HG03097 (cell line): Measurements from ENCODE around the gene IL17RB.

Source experiments
- ATAC-seq: cut with Tn5 transposase; IDR thresholded peaks from one replicate; pipeline ENCODE4 v1.9.1; 2021; ENCODE audit not compliant: unreplicated experiment, low FRiP score

The IL17RB gene

GRCh38 chr3:53846134-53846850 lies at the start of gene IL17RB, which contains the start of gene CHDH:
IL17RB (plus strand) TSS chr3:53846568; CDS start chr3:53846589, 21 bp downstream.
CHDH (minus strand) TSS chr3:53846419; CDS start chr3:53824008, 22,411 bp downstream.
- ATAC-seq: no peak

DNA sequence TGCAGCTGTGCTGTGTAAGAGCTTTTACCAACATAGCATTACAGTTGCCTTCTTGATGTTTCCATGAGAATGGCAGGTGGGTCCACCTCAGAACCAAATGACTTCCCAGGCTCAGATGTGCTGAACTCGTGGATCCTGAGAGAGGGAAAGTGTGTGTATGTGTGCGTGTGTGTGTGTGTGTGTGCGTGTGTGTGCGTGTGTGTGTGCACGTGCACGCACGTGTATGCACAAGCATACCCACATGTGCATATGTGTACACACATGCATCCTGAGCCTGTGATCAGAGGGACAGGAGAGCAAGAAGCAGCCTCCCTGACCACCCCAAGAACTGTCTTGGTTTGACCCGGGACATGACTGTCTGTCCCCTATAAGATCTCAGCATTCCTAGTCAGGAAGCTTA lies 48.2 kb upstream of the IL17RB start:
- no peak for ATAC-seq

DNA sequence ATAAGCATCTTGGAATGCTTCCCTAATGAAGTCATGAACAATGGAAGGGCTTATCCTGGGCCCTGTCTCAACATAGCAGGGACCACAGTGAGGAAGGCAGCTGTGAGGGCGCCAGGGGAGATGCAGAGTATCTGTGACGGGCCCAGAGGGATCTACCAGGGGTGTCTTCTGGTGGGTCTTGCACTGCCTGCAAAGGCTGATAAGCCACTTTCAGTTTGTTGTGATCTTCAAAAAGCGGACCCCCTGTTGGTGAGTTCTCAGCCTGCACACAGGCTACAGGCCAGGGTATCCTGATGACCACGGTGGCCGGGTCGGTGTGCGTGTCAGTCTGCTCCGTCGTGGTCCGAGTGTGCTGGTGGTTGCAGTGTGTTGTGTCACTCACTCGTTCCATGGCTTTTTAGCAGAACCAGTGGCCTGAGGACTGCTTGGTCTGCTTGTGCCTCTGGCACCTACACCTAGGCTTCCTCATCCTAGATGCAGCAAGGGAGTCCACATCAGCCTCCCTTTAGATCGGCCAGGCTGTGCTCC lies 47.0 kb upstream of the IL17RB start:
- no peak for ATAC-seq

DNA sequence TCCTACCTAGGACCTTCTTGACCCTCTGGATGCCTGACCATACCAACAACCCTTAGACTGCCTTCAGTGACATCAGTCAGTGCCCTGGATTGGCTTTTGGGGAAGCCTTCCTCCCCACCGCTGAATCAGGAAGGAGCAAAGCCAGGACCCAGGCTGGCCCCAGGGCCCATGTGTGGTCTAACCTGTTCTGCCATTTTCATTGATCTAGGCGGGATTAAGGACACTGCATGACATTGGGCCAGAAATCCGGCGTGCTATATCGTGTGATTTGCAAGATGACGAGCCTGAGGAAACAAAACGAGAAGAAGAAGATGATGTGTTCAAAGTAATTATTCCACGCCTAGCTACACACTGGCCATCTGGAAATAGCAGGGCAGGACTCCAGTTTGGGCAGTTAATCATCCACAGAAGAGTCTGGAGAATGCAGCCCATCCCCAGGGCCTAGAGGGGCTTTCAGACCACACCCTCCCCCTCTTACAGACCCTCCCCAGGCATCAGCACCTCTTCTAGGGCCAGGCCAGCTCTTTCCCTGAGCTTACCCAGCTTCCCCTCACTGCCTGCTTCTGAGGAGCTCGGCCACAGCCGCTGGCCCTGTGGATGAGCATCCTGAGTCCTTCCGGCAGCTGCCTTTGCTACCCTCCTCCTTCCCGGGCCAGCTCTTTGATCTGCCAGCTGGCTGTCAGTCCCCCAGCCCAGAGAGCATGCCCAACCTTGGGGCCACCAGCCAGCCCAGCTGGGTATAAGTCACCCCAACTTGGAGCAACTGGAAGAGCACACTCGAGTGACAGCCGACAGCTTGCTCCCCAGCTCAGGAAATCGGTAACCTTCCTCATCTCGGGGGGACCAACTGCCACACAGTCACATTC lies 46.1 kb upstream of the IL17RB start:
- ATAC-seq: no peak

DNA sequence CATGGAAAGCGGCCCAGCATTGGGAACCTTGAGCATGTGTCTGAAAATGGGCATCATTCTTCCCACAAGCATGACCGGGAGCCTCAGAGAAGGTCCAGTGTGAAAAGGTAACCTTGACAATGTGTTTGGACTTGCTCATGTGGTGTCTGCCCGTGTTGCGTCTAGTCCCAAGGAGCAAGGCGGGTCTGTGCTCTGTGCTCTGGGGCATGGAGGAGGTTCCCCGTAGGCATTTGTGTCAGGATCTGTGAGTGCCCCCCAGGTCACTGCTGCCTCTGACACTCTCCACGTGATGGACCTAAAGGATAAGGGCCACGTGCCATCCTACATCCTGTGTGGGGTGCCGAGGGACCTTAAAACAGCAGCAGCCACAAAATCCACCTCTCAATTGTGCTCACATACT lies 45.0 kb upstream of the IL17RB start:
- no peak for ATAC-seq

GRCh38 chr3:53802256-53802880 lies 44.0 kb upstream of the IL17RB start:
- ATAC-seq: no peak

- no peak for ATAC-seq
Observed at GRCh38 chr3:53803124-53803815, 43.1 kb upstream of the IL17RB start.

- ATAC-seq: no peak
Observed at GRCh38 chr3:53803816-53804695, 42.3 kb upstream of the IL17RB start.

- no peak for ATAC-seq
Observed at GRCh38 chr3:53804697-53805462, 41.5 kb upstream of the IL17RB start.

- ATAC-seq: no peak
Observed at GRCh38 chr3:53805463-53806159, 40.8 kb upstream of the IL17RB start.

DNA sequence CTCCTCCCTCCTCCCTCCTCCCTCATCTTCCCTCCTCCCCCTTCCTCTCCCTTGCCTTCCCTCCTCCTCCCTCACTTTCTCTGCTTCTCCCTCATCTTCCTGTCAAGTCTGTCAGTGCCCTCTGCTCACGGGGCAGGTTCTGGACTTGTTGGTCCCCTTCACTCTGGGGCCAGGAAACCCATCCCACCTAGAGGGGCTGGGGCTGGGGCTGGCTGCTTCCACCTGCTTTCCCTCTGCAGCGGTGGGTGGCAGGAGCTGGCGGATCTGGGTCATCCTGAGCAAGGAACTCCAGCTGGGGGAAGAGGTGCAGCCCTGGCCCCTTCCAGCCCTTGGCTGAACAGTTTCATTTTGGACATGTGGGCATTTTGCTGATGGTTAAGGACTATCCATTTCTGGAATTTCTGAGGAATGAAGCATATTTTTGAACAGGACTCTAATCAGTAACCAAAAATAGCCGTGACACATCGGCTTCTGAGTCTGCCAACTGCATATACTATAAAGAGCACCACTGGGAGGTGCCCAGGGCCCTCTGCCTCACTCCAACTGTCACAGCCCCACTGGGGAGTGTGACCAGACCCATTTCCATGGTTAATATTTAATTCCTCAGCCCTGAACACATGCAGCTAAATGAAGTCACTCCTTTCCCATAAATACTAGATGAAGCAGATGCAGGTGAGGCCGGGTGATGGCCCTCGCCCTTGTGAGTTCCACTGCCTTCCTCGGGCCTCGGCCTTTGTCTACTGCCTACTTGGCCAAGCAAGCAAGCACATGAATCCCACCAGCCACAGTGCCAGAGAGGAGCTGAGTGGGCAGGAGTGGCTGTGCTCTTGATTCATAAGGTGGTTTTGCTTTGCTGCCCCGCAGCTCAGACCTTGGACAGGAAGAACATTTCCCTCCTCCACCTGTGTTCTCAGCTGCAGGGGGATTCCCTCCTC lies 39.9 kb upstream of the IL17RB start:
- ATAC-seq: no peak

- no peak for ATAC-seq
Observed at GRCh38 chr3:53807117-53807810, 39.1 kb upstream of the IL17RB start.

DNA sequence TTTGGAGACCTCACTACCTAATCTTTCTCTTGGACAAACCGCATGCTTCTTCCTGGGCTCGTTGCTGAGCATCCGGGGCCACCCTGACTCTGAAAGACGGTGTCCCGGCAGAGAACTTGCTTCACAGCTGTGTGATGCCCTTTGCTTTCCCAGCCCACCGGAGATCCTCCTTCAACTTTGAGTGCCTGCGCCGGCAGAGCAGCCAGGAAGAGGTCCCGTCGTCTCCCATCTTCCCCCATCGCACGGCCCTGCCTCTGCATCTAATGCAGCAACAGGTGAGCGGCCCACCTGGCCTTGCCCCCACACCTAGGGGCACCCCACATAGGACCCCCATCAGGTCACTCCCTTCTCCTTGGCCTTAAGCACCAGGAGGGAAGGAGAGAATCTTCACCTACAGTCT lies 37.9 kb upstream of the IL17RB start:
- ATAC-seq: no peak

- no peak for ATAC-seq
Observed at GRCh38 chr3:53809267-53809666, 37.1 kb upstream of the IL17RB start.

DNA sequence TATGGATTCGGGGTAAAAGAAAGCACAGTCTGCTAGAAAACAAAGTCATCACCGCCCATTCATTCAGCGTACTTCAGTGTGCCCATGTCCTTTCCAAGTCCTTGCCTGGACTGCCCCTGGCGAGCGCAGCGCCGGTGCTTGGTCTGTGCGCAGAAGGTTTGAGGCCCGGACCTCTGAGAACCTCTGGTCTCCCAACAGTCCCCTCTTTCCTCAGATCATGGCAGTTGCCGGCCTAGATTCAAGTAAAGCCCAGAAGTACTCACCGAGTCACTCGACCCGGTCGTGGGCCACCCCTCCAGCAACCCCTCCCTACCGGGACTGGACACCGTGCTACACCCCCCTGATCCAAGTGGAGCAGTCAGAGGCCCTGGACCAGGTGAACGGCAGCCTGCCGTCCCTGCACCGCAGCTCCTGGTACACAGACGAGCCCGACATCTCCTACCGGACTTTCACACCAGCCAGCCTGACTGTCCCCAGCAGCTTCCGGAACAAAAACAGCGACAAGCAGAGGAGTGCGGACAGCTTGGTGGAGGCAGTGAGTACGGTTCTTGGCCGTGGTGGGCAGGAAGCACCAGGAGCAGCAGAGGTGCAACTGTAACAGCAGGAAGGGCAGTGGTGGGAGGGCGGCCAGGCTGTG lies 36.5 kb upstream of the IL17RB start:
- no peak for ATAC-seq
